ENCODE results near the gene CCER1. TPM values are rescaled to one million over a fixed set of nuclear protein-coding genes. Genes with fewer than 3 reads are reported as not detected.

The CCER1 gene
- polyA plus RNA-seq, 3 donors: not detected

DNA sequence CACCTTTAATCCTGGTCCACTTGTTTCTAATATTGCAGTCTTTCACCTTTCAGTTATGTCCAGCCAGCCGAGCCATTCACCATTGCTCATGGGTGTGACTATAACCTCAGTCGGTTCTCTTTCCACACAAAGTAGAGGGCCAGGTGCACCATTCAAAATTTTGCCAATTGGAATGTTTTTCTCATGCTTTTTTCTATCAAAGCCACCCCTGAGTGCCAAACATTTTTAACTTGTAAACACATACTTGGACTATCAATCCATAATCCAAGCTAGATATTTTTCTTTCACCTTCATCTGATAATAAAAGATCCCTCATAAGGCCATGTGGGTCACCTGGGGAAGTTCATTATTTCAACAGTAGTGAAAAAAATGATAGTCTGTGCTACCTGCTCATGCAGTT is 52.4 kb downstream of the CCER1 start:
- Mint-ChIP-seq H3K27ac (no peak overlapping the region), H3K36me3 (no peaks in the 10 kb centered on the region), H3K4me3 (no peak overlapping the region), H3K27me3 (ENCODE audit: low read depth in 3 of 3) (peaks cover 0 to 1% (median 0%) of the 10 kb centered on the region in 3 donors), H3K4me1 (no peaks in the 10 kb centered on the region), H3K9me3 (peaks cover 0 to 6% (median 1%) of the 10 kb centered on the region in 7 donors)
- no peak overlapping the region for H3K4me3 ChIP-seq (replicated peaks in 1 of 3; ENCODE audit: low read depth in 2 of 3, low read length in 3 of 3)
- no peaks in the 10 kb centered on the region for H3K9me3 ChIP-seq (replicated peaks in 1 of 2; ENCODE audit: control insufficient read depth in 1 of 2, insufficient read depth in 1 of 2, low read length in 2 of 2)
- H3K27ac ChIP-seq (ENCODE audit: low read depth in 1 of 2, low read length in 2 of 2): no peak overlapping the region
- H2AFZ ChIP-seq (ENCODE audit: insufficient read depth, low read depth, low read length, poor library complexity, severe bottlenecking): no peak overlapping the region
- DNase-seq: no peak
- H3K4me1 ChIP-seq (ENCODE audit: control insufficient read depth in 1 of 2, insufficient read depth in 2 of 2, low read length in 2 of 2): no peaks in the 10 kb centered on the region
- H3K9ac ChIP-seq (ENCODE audit: insufficient read depth, low read length, poor library complexity, severe bottlenecking): no peak overlapping the region
- H4K20me1 ChIP-seq (ENCODE audit: insufficient read depth, low read length): no peaks in the 10 kb centered on the region
- H3K27me3 ChIP-seq (ENCODE audit: control insufficient read depth in 2 of 2, insufficient read depth in 2 of 2, low read length in 2 of 2): no peaks in the 10 kb centered on the region
- TF ChIP-seq, protein P1, sequence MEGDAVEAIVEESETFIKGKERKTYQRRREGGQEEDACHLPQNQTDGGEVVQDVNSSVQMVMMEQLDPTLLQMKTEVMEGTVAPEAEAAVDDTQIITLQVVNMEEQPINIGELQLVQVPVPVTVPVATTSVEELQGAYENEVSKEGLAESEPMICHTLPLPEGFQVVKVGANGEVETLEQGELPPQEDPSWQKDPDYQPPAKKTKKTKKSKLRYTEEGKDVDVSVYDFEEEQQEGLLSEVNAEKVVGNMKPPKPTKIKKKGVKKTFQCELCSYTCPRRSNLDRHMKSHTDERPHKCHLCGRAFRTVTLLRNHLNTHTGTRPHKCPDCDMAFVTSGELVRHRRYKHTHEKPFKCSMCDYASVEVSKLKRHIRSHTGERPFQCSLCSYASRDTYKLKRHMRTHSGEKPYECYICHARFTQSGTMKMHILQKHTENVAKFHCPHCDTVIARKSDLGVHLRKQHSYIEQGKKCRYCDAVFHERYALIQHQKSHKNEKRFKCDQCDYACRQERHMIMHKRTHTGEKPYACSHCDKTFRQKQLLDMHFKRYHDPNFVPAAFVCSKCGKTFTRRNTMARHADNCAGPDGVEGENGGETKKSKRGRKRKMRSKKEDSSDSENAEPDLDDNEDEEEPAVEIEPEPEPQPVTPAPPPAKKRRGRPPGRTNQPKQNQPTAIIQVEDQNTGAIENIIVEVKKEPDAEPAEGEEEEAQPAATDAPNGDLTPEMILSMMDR (IDR thresholded peaks at IDR 0.05): no peak
- H3K36me3 ChIP-seq (replicated peaks in 1 of 2; ENCODE audit: control insufficient read depth in 1 of 2, insufficient read depth in 2 of 2, low read length in 2 of 2): no peaks in the 10 kb centered on the region
- no peaks in the 10 kb centered on the region for H3K79me2 ChIP-seq (ENCODE audit: insufficient read depth, low read length)
- H3K4me2 ChIP-seq (replicated peaks; ENCODE audit: extremely low read depth, low read length, poor library complexity, severe bottlenecking): no peak overlapping the region
- intact Hi-C loops (cut with micrococcal nuclease): no loop called here
- WGBS (ENCODE audit: insufficient coverage): 100% methylated on average over 2 of the region's 2 CpGs

Other genes starting within 250 kb of the CCER1 start
- gene EPYC, start 49.8 kb upstream of the CCER1 start, polyA plus RNA-seq: not detected
- gene KERA, start 102.8 kb upstream of the CCER1 start, polyA plus RNA-seq: not detected
- not detected for gene LUM, start 156.3 kb upstream of the CCER1 start, polyA plus RNA-seq
- not detected for gene DCN, start 227.6 kb upstream of the CCER1 start, polyA plus RNA-seq